Measurements from ENCODE around the gene RAB24. TPM values are rescaled to one million over a fixed set of nuclear protein-coding genes. Genes with fewer than 3 reads are reported as not detected.
A peak's percentile ranks its signal among the peaks of the same experiment; 100 is the strongest.

The RAB24 gene
- total and polyA plus RNA-seq, 7 donors = 14.9 to 38.2 (median 21.1) TPM

- H3K9me3 ChIP-seq = no peaks in the 10 kb centered on the region
- ATAC-seq = no peak
- 92 to 96% (median 94%) methylated on average over 30 to 36 of the region's 36 CpGs for WGBS, 3 donors
- intact Hi-C loops (cut with DNase I) = no loop called here
- no peak for TF ChIP-seq CTCF (IDR thresholded peaks at IDR 0.05)
- H3K4me3 ChIP-seq = no peak overlapping the region
- H3K27ac ChIP-seq = peak overlapping the region; percentile 46
- peaks cover 8% of the 10 kb centered on the region for H3K4me1 ChIP-seq
- peaks cover 6 to 86% of the 10 kb centered on the region in 2 donors for H3K36me3 ChIP-seq (ENCODE audit: insufficient read depth in 1 of 2, low read depth in 1 of 2)
- DNase-seq = no peak
- no peaks in the 10 kb centered on the region for H3K27me3 ChIP-seq (ENCODE audit: insufficient read depth in 3 of 3, low read length in 2 of 3)
These were observed 33.3 kb upstream of the RAB24 start for GRCh38 chr5:177336603-177337494.

GRCh38 chr5:177336112-177336511 is 32.6 kb upstream of the RAB24 start:
- intact Hi-C loops (cut with DNase I) = no loop called here
- Histone ChIP-seq H3K27ac (peak overlapping the region; percentile 46), H3K4me1 (peaks cover 8% of the 10 kb centered on the region), H3K4me3 (no peak overlapping the region), H3K9me3 (no peaks in the 10 kb centered on the region), H3K36me3 (ENCODE audit: insufficient read depth in 1 of 2, low read depth in 1 of 2) (peaks cover 6 to 85% of the 10 kb centered on the region in 2 donors), H3K27me3 (ENCODE audit: insufficient read depth in 3 of 3, low read length in 2 of 3) (no peaks in the 10 kb centered on the region)
- DNase-seq (no peak), ATAC-seq (peak in 2 of 4 donors; percentile 45 to 53)
- WGBS, 3 donors = 62 to 72% (median 62%) methylated on average over 12 of the region's 12 CpGs
- no peak for TF ChIP-seq CTCF (IDR thresholded peaks at IDR 0.05)

- ATAC-seq = peak; percentile 13 to 62 (median 41)
These were observed 32.2 kb upstream of the RAB24 start for GRCh38 chr5:177335701-177336065.

GRCh38 chr5:177334781-177335700 is 31.5 kb upstream of the RAB24 start:
- no peak for DNase-seq
- no peak for TF ChIP-seq CTCF (IDR thresholded peaks at IDR 0.05)
- intact Hi-C loops (cut with DNase I) = no loop called here
- Histone ChIP-seq H3K27ac (peak overlapping the region; percentile 46), H3K9me3 (no peaks in the 10 kb centered on the region), H3K4me1 (peaks cover 8% of the 10 kb centered on the region), H3K4me3 (no peak overlapping the region), H3K36me3 (ENCODE audit: insufficient read depth in 1 of 2, low read depth in 1 of 2) (peaks cover 6 to 91% of the 10 kb centered on the region in 2 donors), H3K27me3 (ENCODE audit: insufficient read depth in 3 of 3, low read length in 2 of 3) (no peaks in the 10 kb centered on the region)
- WGBS, 3 donors = 75 to 83% (median 81%) methylated on average over 21 of the region's 21 CpGs
- peak; percentile 27 to 61 (median 47) for ATAC-seq

More at GRCh38 chr5:177335701-177336065, 32.2 kb upstream of the RAB24 start:
- DNase-seq = no peak
- 42 to 54% (median 53%) methylated on average over 7 of the region's 7 CpGs for WGBS, 3 donors
- TF ChIP-seq CTCF (IDR thresholded peaks at IDR 0.05) = no peak
- no peaks in the 10 kb centered on the region for H3K9me3 ChIP-seq
- H3K27me3 ChIP-seq (ENCODE audit: insufficient read depth in 3 of 3, low read length in 2 of 3) = no peaks in the 10 kb centered on the region
- H3K4me1 ChIP-seq = peaks cover 8% of the 10 kb centered on the region
- intact Hi-C loops (cut with DNase I) = no loop called here
- H3K4me3 ChIP-seq = no peak overlapping the region
- peaks cover 6 to 89% of the 10 kb centered on the region in 2 donors for H3K36me3 ChIP-seq (ENCODE audit: insufficient read depth in 1 of 2, low read depth in 1 of 2)
- peak overlapping the region; percentile 46 for H3K27ac ChIP-seq
